ENCODE results near the gene KRTAP4-8.
"Not testable (repeated sequence)": the region's sequence is repeated elsewhere in the genome, so short reads cannot be mapped to it uniquely, and the experiment has no call there.

The KRTAP4-8 gene

DNA sequence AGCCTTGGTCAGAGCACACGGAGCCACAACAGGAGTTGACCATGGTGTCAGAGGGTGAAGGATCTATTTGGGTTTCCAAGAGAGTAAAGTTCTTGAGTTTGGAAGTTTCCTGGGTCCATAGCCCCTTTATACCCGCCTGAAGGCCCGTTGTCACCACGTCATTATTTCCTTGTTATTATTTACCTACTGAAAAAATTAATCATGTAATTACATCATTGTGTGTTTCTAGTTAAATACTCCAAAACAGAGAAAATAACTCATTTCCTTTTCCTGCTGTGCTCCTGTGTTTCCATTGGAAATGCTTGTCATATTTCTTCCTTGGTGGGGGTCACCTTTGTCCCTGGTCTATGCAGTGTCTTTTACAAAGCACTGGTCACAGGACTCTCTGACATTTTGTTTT is at the start of gene KRTAP4-8:
Gene KRTAP4-8 (minus strand): TSS at position 101 of the 400 bp plus-strand sequence. CDS start 58 bp downstream, at position 43.
- DNase-seq (ENCODE audit: low read depth, low spot score), result no peak

DNA sequence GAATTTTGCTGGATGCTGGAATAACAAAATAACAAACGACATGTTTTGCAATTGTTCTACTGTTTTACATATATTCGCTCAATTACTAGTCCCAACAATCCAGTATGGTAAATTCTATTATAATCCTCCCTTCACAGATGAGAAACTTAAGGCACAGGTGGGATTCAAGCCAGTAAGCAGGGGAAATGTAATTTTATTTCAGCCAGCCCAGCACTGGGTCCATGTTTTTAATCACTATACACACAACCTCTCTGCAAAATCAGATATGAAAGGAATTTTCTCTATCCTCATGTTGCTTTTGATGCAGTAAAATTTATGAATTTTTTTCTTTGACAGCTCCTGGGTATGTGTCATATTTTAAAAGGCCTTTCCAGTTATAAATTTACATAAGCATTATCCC is 47.3 kb upstream of the KRTAP4-8 start:
- no peak for DNase-seq (ENCODE audit: low read depth, low spot score)

DNA sequence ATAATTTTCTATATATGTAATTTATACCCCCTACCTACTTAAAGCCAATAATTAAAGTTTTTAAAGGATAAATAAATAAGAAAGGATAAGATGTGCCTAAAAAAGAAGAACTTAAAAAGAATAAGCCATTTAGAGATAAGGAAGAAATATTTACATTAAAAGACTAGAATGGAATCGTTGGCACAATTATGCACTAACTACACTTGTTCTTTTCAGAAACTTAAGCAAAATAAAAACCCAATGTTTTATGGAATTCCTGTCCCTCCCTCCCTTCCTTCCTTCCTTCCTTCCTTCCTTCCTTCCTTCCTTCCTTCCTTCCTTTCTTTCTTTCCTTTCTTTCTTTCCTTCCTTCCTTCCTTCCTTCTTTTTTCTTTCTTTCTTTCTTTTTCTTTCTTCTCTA is 46.9 kb upstream of the KRTAP4-8 start:
- no peak for DNase-seq (ENCODE audit: low read depth, low spot score)

DNA sequence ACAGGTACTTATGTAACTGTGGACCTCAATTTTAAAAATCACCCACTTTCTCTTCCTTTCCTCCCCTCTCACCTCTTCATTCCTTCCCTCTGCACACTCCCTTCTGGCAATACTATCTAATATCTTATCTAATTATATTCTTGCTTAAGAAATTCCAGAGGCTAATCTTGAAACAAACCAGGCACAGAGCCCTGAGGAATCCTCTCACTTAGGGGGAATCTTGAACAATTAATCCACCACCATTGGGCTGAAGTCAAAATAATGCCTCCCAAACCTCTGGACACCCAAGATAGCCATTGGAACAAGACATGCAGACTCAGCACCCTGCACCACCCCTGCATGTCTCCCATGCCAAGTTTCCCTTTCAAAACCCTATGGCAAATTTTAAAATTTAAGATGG is 43.4 kb upstream of the KRTAP4-8 start:
- no peak for DNase-seq (ENCODE audit: low read depth, low spot score)

DNA sequence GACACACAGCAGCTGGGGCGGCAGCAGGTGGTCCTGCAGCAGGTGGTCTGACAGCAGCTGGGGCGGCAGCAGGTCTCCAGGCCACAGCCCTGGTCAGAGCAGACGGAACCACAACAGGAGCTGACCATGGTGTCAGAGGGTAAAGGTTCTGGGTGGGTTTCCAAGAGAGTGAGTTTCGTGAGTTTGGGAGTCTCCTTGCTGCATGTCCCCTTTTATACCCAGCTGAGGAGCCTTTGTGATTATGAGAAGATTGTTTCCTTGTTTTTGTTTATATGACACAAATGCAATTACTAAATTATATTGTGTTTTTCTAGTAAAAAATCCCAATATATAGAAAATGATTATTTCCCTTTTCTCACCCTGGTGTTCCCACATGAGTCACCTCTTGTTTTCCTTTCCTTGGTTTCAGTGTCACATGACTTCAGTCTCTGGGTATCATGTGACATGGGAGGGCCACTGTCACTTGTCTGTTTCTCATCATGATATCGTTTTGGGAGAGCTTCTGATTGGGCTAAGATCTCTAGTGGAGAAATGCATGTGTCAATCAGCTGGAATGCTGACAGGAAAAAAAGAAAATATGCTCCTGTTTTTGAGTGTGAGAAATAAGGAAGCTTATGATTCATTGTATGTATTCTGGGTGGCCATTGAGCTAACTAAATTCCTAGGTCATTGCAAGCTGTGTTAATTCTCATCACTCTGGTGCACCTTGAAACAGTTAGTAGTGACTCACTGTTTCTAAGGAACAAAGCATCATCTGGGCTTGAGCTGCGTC is 42.6 kb upstream of the KRTAP4-8 start, which contains the start of gene KRTAP4-6:
Gene KRTAP4-6 (minus strand): TSS at position 185 of the 772 bp plus-strand sequence. CDS start 57 bp downstream, at position 128.
- DNase-seq (ENCODE audit: low read depth, low spot score), result no peak

DNA sequence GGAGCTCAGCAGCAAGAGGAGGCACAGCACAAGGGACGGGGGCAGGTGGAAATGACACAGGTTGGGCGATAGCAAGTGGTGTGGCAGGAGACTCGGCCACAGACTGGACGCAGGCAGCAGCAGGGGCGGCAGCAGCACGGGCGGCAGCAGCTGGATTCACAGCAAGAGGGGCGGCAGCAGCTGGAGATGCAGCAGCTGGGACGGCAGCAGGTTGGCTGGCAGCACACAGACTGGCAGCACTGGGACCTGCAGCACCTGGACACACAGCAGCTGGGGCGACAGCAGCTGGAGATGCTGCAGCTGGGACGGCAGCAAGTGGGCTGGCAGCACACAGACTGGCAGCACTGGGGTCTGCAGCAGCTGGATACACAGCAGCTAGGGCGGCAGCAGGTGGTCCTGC is 41.9 kb upstream of the KRTAP4-8 start:
- not testable (repeated sequence) for DNase-seq (ENCODE audit: low read depth, low spot score)

DNA sequence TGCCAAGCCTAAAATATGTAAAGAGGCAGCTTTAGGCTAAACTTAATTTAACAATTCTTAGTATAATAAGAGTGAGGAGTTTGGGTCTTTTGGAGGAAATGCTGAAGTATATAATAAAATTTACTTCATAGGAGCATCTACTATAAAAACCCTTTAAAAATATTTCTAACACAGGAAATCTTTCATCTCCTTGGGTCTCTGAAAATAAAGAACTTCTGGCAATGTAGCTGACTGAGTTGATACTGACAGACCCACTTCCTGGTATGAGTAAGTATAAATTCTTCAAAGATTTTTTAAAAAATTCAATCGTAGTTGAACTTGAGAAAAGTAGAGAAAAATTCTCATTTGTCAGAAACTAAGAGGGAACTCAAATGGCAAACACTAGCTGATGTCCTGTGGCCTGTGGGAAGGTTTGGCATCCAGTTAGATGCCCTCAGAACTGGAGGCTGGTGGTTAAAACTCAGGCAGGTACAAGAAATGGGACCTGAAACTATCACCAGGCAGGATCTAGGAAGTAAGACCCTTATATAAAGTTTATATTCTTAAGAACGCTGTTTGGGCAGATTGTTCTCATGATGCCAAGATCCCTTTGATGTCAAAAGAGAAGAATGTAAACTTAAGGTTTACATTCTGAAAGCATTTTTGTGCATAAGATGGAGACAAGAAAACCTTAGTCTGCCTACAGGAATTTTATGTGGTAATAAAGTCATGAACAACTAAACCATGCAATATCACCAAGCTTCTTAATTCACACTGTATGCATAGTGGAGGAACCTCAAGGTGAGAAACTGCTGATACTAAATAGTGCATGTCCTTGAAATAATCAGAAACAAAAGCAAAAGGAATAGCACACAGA is 36.2 kb upstream of the KRTAP4-8 start:
- DNase-seq (ENCODE audit: low read depth, low spot score), result no peak

DNA sequence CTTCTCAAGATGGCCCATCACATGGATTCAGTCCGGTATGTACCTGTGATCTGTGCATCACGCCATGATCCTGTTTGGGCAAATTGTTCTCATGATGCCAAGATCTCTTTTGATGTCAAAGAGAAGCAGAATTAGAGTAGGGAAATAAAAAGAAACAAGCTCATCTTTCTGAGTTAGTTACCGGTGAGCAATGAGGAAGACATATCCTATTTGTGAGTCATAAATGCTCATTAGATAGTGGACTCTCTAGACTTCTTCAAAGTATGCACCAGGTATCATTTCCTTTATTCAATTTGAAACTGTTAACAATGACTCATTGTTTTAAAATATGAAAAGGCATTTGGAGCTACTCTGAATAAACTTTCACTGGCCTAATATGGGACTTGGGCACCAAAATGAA is 34.0 kb upstream of the KRTAP4-8 start:
- DNase-seq (ENCODE audit: low read depth, low spot score), result no peak

DNA sequence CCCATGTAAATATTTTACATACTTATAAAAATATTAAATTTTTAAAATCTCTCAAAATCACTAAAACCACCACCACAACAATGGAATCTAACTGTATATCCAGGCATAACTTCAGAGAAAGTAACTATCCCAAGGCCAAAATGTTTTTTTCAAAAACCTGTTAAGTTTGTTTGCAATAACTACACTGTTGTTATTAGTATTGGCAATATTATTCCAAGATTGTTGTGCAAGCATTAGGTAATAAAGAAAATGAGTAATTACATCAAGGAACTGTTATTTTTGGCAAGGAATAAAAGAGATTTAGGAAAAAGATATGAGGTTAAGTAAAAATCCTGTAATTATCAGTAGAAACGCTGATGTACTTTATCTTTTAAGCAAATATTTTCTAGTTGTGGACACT is 29.4 kb upstream of the KRTAP4-8 start:
- DNase-seq (ENCODE audit: low read depth, low spot score), result no peak

DNA sequence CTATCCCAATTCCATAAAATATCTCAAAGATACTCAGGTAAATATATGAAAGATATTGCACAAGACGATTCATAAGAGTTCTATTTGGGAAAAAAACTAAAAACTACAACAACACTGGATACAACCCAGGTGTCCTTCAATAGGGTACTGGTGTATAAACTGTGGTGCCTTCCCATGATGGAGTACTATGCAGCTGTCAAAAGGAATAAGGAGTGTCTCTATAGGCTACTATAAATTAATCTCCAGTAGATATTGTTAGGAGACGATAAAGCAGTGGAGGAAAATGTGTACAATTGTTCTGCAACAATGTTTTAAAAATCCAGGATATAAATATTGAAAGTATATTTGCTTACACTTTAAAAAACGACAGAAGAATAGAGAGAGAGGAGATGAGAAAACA is 28.5 kb upstream of the KRTAP4-8 start:
- no peak for DNase-seq (ENCODE audit: low read depth, low spot score)

DNA sequence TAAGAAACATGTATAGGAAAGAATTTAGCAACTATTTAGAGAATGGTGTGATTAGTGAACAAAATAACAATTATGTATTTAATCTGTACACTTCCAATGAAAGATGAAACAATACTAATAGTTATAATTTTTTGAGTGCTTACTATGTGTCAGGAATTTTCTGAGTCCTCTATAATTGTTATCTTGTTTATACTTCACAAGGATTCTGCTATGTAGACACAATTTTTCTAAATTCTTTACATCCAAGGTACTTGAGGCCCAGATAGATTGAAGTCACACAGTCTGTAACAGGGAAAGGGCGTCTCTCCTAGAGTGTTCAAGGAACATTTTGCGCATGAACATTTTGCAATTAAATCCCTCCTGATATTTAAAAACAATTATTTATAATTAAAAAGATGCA is 27.1 kb upstream of the KRTAP4-8 start:
- DNase-seq (ENCODE audit: low read depth, low spot score), result no peak

DNA sequence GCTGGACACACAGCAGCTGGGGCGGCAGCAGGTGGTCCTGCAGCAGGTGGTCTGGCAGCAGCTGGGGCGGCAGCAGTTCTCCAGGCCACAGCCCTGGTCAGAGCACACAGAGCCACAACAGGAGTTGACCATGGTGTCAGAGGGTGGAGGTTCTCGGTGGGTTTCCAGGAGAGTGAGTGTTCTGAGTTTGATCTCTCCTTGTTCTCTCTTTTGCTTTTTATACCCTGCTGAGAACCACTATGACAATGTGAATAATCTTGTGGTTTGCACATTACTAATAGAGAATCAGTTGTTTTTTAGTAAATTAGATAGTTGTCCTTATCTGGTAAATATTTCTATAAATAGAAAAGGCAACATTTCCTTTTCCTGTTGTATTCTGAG is 26.0 kb upstream of the KRTAP4-8 start, which contains the start of gene KRTAP4-12:
Gene KRTAP4-12 (minus strand): TSS at position 192 of the 381 bp plus-strand sequence. CDS start 60 bp downstream, at position 132.
- DNase-seq (ENCODE audit: low read depth, low spot score), result not testable (repeated sequence)

DNA sequence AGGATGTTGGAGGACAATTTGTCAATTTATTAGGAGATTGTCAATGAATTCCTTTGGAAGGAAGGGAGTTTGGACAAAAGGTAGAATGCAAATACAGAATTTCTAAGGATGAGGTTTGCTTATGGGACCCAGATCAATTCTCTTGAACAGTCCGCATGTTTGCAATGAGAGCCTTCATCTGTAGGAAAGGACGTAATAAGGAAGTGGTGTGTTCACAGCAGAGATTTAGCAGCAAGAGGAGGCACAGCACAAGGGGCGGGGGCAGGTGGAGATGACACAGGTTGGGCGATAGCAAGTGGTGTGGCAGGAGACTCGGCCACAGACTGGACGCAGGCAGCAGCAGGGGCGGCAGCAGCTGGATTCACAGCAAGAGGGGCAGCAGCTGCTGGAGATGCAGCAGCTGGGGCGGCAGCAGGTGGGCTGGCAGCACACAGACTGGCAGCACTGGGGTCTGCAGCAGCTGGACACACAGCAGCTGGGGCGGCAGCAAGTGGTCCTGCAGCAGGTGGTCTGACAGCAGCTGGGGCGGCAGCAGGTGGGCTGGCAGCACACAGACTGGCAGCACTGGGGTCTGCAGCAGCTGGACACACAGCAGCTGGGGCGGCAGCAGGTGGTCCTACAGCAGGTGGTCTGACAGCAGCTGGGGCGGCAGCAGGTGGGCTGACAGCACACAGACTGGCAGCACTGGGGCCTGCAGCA is 25.5 kb upstream of the KRTAP4-8 start:
- not testable (repeated sequence) for DNase-seq (ENCODE audit: low read depth, low spot score)

DNA sequence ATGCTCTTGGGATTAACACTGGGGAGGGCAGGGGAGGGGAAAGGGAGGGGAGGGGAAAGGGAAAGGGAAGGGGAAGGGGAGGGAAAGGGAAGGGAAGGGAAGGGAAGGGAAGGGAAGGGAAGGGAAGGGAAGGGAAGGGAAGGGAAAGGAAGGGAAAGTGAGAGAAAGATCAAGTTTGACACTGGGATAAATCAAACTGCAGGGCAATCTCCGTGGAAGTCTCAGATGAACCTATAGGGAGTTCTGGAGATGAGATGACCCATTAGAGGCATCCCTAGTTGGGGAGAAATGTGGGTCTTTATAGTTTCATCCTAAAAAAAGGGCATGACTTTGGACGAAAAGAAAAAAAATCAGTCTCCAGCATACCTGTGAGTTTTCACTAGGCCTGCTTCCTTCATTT is 23.8 kb upstream of the KRTAP4-8 start:
- no peak for DNase-seq (ENCODE audit: low read depth, low spot score)

DNA sequence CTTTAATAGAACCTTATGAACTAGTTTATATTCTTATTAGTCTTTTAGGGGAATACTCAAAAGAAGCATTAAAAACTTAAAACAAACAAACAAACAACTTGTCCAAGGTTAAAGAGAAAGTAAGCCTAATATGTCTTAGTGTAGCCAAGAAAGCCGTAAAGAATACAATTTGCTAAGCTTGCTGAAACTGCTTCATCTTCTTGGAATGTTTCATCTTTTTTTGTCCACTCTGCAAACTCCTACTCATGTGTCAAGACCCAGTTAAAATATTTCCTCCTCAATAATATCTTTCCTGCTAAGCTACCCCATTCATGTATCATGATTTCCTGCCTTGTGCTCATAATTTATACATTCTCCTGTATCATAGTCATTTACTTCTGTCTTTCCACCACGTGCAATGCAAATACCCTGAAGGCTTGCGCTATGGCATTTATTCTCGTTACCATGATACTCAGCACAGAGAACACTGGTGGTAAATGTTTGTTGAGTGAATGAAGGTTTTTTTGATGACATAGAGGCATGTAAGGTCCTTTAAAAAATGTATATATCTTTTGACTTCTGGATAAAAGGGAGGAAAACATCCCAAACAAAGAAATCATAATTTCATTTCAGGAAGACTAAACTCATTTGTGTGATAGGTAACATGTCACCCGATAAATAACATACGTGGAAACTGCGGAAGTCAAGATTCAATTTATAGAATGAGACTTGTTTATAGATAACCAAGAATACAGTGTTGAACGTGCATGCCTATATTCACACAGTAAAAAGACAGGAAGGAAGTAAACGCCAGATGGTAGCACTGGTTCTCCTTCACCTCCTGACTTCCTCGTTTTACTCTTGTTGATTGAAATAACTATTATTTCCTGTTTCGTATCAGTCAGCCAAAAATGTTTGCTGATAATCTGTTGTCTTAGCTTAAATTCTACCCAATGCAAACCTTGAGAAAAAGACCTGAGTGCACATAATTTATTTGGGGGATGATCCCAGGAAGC is 22.1 kb upstream of the KRTAP4-8 start:
- DNase-seq (ENCODE audit: low read depth, low spot score), result not testable (repeated sequence)

DNA sequence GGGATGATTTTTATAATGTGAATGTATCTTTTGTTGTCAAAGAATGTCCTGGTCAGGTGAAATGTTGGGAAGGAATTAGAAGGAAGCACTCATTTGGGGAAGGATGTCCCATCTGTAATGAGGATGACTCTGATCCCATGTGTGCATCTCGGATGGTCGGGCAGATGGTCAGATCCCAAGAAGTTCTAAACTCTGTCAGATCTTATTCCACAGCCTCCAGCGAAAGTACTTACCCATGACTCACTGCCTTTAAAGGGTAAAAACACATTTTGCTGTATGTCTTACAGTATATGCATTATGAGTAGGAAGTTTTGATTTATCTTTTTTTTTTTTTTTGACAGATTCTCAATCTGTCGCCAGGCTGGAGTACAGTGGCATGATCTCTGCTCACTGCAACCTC is 20.8 kb upstream of the KRTAP4-8 start:
- DNase-seq (ENCODE audit: low read depth, low spot score), result no peak

DNA sequence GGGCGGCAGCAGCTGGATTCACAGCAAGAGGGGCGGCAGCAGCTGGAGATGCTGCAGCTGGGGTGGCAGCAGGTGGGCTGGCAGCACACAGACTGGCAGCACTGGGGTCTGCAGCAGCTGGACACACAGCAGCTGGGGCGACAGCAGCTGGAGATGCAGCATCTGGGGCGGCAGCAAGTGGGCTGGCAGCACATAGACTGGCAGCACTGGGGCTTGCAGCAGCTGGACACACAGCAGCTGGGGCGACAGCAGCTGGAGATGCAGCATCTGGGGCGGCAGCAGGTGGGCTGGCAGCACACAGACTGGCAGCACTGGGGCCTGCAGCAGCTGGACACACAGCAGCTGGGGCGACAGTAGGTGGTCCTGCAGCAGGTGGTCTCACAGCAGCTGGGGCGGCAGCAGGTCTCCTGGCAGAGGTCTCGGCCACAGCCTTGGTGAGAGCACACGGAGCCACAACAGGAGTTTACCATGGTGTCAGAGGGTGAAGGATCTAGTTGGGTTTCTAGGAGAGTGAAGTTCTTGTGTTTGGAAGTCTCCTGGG is 20.0 kb upstream of the KRTAP4-8 start, which contains the start of gene KRTAP4-11:
Gene KRTAP4-11 (minus strand): TSS at position 528 of the 541 bp plus-strand sequence. CDS start 58 bp downstream, at position 470.
- not testable (repeated sequence) for DNase-seq (ENCODE audit: low read depth, low spot score)

DNA sequence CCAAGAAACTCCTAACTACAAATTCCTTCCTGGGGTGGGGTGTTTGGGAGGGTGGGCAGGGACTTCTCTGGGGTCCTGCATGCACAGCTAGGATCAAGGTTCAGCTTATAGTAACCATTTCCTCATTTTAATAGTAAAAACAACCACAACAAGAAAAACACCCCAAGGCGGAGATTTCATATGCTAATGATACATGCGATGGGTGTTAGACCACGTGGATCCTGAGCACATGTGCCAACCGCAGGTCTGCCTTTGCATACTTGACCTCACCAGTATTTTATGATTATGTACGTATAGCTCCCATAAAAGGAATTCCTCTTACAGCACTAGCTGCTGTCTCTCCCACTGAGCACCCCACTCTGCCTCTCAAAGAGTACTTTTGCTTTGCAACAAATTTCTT is 18.4 kb upstream of the KRTAP4-8 start:
- no peak for DNase-seq (ENCODE audit: low read depth, low spot score)

DNA sequence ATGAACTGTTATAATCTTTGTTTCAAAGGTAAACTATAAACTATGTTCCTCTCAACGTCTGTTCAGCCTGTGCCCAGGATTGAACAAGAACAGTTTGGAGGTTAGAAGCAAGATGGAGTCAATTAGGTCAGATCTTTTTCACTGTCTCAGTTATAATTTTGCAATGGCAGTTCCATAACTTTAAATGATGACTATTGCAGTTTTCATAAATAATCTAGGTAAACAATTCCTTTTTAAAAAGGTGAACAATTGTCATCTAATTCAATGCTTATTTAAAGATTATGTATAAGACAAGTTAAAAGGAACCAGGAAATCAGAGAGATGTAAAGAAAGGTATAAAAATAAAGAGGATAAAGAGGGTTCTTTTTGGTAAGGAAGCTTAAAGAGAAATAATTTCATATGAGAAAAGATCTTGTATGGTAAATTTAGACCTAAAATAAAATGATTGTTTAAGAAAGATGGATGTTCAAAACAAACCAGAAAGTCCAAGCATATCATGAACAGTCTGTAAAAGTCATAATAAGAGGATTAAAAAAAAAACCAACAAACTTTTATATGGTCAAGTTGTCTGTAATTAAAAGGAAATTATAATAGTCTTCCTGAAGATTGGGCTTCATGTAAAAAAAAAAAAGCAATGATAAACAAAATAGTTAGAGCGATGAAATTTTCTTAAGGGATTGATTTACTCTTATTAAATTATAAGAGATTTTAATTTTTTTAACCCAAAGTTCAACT is 13.4 kb upstream of the KRTAP4-8 start:
- no peak for DNase-seq (ENCODE audit: low read depth, low spot score)
